Left kidney (tissue), 2 donors: ENCODE data around the gene LYRM4. TPM values are rescaled to one million over a fixed set of nuclear protein-coding genes. Genes with fewer than 3 reads are reported as not detected.
A peak's percentile ranks its signal among the peaks of the same experiment; 100 is the strongest.

Experiments
- DNase-seq: peaks from one replicate; pipeline ENCODE4 v3.0.0-alpha.2; 2013
- polyA plus RNA-seq: library from polyadenylated mRNA; unstranded; fragments of 120-200 nt; gene quantifications from one replicate; pipeline ENCODE4 v1.2.1, GENCODE V29; 2013; ENCODE audit not compliant: insufficient read length

The LYRM4 gene
- polyA plus RNA-seq, 1 donor = 38.3 TPM

DNA sequence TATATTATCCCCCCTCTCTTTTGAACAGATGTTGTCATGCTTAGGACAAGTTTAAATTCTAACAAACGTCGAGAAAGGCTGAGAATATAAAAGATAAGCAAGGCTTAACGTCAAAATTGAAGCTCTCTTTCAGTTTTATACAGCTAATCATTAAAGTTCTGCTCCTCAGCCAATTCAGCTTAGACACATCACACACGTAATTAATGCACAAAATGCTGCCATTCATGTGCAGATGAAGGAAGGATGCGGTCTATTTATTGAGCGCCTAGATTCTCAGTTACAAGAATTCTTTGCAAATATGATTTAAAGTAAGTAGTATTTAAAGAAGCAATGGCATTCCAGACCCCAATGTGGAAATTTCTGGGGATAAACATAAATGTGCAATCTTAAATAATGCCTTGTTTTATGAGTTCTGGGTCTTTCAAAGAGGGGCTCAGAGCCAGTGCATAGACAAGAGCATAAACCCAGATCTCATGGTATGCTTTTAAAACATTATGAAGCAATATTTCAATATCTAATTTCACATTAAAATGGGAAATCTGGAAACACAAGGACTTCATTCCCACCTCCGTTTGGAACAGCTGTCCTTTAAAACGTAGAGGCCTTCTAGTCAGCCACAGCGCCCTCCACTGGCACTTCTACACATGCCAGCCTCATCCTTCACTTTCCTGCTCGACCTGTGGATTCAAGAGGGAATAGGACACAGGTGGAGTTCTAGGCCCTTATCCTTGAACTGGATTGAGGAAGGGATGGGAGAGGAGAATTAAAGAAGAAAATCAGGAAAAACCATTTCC is 85.8 kb downstream of the LYRM4 start:
- DNase-seq = no peak

- DNase-seq = peak; percentile 77
Measured at GRCh38 chr6:5174244-5174643, 86.5 kb downstream of the LYRM4 start.

GRCh38 chr6:5173810-5174209 is 86.9 kb downstream of the LYRM4 start:
- DNase-seq = no peak

DNA sequence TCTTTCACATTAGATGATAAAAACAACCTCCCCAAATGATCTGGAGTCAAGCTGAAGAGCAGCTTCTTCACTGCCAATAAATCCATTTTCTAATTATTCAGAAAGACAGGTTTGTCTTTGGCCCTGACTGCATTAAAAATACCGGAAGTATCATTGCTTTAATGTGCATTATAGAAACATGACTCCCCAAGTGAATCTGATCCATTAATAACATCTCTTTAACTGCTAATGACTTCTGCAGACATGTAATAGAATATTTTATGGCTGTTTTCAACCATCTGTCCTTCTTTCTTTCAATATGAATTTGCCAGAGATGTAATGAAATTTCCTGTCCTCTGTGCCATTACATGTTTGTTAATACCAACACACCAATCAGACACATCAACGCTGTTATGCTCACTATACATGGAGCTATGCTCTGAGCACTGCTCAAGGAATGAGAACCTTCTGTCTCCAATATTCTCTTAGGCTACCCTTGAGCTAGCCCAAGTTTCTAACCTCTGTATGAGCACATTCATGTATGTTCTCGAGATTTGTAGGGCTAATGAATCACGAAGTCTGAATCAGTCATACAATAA is 87.8 kb downstream of the LYRM4 start:
- DNase-seq = no peak

- peak; percentile 64 for DNase-seq
Measured at GRCh38 chr6:5172041-5172653, 88.6 kb downstream of the LYRM4 start.

DNA sequence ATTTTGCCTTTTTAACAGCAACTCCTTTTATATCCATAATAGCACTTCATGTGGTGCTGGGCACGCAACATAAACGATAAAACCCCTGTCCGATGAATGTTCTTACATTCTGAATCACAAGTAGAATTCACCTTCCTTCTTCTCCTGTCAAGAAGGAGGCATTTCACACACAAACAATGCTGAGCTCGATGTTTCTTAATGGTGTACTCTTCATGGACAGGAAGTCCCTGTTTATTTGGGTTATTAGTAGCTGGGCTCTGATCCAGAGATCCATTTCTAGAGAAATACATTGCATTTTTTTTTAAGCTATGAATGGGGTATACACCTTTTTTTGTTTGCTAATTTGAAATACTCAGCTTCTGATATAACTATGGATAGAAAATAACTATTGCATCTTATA is 93.2 kb downstream of the LYRM4 start:
- no peak for DNase-seq

- DNase-seq = no peak
Measured at GRCh38 chr6:5164092-5164491, 96.7 kb downstream of the LYRM4 start.

GRCh38 chr6:5163247-5163646 is 97.5 kb downstream of the LYRM4 start:
- DNase-seq = no peak

DNA sequence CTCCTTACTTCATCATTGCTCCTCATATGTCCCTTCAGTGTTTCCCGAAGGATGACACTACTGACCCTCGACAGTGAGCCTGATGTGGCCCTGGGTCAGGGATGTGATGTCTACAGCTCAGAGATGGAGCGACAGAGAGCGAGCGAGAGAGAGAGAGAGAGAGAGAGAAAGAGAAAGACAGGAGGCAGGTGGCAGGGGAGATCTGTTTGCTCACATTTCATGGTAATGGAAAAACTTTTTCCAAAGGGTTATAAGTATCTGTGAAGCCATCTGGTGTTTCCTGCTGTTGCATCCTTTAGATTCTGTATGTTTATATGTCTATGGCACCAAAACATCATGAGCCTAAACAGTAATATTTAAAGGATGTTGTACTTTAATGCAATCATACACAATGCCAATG is 98.4 kb downstream of the LYRM4 start:
- DNase-seq = no peak

DNA sequence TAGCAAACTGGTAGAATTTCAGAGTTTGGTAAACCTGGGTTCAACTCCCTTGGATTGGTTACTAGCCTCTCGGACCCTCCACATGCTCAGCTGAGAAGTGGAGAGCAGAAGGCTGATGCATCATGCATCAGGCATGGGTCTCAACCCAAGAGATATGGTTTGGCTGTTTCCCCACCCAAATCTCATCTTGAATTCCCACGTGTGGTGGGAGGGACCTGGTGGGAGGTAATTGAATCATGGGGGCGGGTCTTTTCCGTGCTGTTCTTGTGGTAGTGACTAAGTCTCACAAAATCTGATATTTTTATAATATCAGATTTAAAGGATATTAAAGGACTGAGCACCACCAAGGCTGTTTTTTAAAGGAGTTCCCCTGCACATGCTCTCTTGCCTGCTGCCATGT is 100.5 kb downstream of the LYRM4 start:
- DNase-seq = no peak

DNA sequence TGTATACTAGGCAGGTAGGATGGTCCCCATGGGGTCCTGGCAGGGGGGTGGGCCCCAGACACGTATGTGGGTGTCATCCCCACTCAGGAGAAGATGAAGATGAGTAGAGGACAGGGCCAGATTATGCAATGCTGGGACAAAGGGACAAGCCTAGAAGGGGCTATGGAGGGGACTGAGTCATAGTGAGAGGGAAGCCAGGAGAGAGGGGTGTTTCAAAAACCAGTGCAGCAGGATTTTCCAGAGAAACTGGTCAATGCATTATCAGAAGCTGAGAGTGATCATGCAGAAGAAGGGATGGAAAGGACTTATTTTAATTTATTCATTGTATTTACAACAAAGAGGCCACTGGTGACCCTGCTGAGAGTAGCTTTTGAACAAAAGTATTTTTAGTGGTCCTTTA is 101.6 kb downstream of the LYRM4 start:
- DNase-seq = no peak

DNA sequence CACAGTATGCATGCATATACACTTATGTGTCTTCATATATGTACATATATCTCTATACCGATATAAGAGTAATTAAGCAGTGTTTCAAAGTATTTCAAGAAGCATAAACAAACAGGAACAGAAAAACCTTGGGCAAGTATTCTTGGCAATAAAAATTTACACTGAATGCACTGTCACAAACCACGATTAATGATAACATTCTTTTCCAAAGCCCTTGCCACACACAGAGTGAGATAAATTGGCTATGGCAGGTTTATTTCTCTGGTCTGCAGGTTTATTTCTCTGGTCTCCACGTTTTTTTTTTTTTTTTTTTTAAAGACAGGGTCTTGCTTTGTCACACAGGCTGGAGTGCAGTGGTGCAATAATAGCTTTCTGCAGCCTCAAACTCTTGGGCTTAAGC is 102.6 kb downstream of the LYRM4 start:
- no peak for DNase-seq

GRCh38 chr6:5157621-5158138 is 103.1 kb downstream of the LYRM4 start:
- DNase-seq = no peak

GRCh38 chr6:5156627-5157026 is 104.1 kb downstream of the LYRM4 start:
- DNase-seq = no peak

GRCh38 chr6:5155906-5156305 is 104.8 kb downstream of the LYRM4 start:
- DNase-seq = no peak

GRCh38 chr6:5153186-5153585 is 107.6 kb downstream of the LYRM4 start:
- no peak for DNase-seq

DNA sequence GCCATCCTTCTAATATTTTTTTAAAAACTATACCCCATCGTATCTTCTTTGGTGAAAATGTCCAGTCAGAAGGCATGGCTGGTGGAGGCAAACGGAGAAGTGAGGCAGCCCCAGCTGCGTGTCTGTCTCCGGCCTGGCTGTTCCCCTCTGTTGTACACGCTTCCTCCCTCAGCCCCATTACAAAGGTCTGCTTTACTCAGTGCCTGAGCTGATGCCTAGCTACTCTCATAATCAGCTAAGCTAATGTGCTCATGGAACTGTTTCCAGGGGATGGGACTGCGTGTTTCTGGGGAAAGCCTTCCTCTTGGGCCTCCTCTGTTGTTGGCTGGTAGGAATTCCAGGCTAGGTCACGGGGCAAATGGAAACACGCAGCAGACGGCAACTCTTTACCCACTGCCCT is 108.3 kb downstream of the LYRM4 start:
- no peak for DNase-seq

DNA sequence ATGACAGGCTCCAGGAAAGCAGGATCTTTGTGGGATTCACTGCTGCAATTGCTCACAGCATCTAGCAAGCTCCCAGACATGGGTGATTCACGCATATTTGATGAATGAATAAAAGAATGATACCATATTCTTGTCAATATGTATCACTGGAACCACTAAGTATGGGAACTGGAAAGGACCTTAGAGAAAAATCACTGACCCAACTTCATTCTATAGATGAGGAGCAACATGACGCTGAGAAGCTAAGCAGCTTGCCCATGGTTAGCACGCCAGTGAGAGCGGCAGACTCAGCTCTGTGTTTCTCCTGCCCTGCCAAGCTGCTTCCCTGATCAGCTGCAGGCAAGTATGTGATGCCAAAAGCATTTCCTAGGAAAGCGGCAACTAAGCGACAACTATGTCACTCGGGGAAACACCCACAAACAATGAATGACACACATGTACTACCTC is 108.8 kb downstream of the LYRM4 start:
- DNase-seq = no peak

DNA sequence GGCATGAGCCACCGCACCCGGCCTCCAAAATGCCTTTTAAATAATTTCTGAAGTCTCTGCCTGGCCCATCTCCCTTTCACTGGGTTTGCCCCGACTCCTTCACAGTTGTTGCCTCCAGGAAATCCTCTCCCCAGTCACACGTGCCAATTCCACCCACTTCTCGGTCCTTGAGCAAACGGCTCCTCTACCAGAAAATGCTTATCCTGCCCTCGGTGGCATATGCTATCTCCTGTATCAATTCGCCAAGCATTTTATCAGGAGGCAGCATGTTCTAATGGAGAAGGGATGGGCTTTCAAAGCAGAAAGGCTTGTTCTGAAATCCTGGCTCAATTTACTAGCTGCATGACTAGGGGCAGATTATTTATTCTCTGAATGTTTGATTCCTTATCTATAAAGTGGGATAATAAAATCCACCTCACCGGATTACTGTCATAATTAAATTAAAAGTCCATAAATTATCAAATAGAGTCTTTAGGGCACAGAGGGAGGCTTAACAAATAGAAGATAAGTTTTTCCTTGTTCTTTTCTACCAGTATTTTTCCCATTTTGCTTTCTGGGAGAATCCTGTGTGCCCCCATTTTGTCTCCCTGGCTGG is 109.3 kb downstream of the LYRM4 start:
- DNase-seq = no peak

- DNase-seq = no peak
Measured at GRCh38 chr6:5150551-5151075, 110.1 kb downstream of the LYRM4 start.

GRCh38 chr6:5149891-5150290 is 110.9 kb downstream of the LYRM4 start:
- DNase-seq = no peak

GRCh38 chr6:5149159-5149704 is 111.5 kb downstream of the LYRM4 start:
- no peak for DNase-seq
